Skin of body (tissue), 2 donors: ENCODE measurements around the gene C13orf46. TPM values are rescaled to one million over a fixed set of nuclear protein-coding genes. Genes with fewer than 3 reads are reported as not detected.

Experiments
- DNase-seq: peaks from one replicate; lab custom pipeline; 2025; lab: John Stamatoyannopoulos, UW
- total RNA-seq: library from RNA; depleted of rRNA; stranded (reverse); fragments of >200 nt; gene quantifications from one replicate; pipeline ENCODE4 v1.2.3, GENCODE V29; 2014

The C13orf46 gene
- total RNA-seq, 1 donor from 2014 or later, result under 0.01 TPM

DNA sequence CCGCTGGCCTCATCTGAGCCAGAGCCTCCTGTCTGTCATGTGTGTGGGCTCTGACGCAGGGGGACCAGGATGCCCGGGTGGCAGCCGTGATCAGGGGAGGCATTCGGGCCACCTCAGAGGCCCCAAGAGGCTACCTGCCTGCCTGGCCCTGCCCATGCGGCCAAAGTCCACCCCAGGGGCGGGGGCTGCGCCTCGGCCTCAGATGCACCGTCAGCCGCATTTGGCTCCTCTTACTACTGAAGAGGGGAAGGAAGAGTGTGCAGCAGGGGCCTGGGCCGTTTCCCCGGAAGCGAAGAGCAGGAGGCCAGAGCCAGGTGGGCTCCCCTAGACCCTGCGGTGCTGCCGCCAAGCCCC lies 34.0 kb downstream of the C13orf46 start:
- no peak for DNase-seq

DNA sequence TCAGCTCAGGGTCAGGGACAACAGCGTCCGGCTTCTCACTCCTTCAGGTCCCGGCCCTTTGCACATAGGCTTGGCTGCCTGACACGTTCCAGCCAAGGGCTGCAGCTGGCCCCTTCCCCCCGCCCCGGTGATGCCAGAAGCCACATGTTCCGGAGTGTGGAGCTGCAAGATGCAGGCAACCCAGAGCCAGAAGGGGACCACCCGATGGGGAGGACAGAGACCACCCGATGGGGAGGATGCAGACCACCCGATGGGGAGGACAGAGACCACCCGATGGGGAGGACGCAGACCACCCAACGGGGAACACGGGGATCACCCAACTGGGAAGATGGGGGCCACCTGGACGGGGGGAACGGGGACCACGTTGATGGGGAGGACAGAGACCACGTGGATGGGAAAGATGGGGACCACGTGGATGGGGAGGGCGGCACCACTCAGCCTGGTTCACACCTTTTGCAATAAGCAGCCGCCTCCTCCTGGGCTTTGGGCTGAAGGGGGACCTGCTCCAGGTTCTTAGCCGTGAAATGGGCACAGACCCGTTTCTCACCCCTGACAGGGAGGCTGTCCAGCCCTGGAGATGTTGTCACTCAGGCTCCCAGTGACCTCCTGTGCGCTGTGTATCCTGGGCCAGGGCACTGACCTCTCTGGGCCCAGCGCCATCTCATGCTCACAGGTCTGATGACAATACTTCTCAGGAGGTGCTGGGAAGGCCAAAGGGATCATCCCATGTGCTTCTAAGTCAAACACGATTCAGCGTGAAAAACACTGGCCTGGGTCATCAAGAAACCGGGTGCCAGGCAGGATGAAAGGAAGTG lies 34.5 kb downstream of the C13orf46 start:
- DNase-seq, result no peak

DNA sequence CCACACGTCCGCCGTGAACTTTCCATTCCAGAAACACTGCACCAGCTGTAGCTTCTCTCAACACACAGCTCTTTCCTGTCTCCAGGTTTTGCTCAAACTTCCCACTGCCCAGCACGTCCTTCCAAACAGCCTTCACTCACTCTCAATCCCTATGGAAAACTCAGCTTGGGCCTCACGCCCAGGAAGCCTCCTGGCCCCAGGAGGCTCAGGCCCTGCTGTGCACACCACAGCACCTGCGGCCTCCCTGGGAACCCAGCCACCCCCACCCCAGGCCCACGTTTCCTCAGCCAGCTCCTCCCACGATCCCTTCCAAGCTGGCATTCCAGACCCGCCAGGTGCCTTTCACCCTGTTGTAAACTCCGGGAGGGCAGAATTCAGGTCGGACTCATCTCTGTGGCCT lies 35.2 kb downstream of the C13orf46 start:
- no peak for DNase-seq

DNA sequence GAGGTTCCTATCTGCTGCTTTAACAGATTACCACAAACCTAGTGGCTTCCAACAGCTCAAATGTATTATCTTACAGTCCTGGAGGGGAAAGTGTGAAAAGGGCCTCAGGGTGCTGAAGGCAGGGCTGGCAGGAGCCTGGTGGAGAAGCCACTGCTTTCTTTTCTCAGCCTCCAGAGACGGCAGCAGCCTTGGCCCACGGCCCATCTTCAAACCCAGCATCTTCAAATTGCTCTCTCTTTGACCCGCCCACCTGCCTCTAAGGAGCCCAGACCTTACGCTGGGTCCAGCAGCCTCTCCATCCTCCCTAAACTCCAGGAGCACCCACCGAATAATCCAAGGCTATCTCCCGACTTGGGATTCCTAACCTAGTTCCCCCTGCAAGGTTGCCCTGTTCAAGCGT lies 35.6 kb downstream of the C13orf46 start:
- no peak for DNase-seq

DNA sequence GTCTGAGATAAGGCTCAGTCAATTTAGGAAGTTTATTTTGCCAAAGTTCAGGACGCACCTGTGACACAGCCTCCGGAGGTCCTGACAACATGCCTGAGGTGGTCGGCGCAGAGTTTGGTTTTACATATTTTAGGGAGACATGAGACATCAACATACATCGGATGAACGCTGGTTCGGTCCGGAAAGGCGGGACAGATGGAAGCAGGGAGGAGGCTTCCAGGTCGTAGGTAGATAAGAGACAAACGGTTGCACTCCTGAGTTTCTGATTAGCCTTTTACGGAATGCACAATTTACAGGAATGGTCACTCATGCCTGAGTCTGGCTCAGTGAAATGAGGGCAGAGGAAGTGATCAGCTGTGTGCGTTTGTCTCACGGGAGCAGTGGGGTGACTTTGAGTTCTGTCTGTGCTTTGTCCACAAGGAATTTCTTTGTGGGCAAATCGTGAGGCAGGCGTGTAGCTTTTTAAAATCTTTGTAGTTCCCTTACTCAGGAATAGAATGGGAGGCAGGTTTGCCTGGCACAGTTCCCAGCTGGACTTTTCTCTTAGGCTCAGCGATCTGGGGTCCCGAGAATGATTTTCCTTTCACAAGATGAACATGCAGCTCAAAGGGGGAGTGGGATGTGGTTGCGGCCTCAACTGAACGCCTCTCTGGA lies 36.2 kb downstream of the C13orf46 start:
- DNase-seq, result no peak

DNA sequence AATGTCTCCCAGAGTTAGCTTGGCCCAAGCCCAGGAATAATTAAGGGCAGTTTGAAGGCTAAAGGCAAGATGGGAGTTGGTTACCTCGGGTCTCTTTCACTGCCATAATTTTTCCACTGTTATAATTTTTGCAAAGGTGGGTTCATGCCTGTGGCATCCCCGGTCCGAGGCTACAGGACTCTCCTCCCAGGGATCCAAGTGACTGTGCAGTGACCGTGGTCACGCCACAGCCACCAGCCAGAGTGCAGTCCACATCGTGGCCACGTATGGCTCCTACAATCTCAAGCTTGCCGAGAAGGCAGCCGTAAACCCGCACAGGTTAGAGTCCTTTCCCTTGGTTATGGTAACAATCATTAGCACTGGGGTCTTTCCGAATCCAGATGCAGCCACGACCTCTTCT lies 36.8 kb downstream of the C13orf46 start:
- no peak for DNase-seq

DNA sequence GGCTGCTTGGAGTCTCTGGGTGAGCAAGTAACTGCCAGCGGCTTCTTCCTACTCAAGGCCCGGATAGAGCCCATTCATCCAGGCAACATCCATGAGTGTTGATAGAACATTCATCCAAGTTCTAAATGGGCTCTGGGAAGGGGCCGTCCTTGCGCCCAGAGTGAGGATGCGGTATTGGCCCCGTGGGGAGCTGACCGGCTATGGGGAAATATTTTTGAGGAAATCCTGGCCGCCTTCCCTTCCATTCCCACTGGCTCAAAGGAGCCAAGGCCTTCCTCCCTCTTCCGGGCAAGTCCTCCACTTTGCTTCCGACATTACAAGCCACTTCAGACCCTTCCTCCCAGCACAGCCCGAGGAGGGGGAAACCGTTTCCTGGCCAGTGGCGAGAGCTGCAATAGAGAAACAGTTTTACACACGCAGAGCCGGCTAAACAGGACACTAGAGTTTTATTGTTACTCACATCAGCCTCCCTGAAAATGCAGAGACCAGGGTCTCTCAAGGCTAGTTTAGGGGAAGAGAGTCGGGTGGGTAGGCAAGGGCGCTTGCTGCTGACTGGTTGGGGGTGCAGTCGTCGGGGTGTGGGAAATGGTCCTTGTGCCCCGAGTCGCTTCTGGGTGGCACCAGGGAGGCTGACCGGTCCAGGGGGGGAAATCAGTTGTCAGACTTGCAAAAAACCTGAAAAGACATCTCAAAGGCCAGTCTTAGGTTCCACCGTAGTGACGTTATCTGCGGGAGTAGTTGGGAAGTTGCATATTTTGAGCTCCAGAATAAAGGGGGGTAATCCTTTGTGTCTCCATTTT lies 37.5 kb downstream of the C13orf46 start:
- DNase-seq, result no peak

DNA sequence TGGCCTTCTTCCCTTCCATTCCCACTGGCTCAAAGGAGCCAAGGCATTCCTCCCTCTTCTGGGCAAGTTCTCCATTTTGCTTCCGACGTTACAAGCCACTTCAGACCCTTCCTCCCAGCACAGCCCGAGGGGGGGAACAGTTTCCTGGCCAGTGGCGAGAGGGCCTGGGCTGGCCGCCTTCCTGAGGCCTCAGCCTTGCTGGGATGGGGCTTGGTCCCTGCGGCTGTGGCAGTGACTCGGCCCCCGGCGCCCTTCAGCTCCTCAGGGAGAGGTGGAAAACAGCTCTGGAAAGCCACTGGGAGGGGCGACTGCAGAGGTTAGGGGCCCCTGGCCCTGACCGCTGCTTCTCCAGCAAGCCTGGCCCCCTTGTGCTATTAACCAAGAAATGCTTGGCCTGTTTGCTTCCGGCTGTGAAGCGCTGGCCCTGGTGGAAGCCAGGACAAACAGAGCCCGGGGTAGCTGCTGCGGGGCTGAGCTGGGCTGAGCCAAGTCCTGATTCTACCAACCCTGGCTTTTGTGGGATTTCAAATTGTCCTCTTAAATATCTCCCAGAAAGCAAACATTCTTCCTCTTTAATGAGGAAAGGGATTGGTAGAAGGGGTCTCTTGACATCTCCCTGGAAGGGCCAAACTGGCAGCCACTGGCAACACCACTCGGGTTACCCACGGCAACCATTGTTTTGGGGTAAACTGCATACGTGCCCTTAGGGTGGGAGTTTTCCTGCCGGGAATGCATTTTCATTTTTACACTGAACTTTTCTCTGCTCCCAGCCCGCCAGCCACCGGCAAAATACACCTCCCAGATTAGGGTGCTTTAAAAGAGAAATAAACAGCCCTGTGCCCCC lies 38.7 kb downstream of the C13orf46 start:
- no peak for DNase-seq

DNA sequence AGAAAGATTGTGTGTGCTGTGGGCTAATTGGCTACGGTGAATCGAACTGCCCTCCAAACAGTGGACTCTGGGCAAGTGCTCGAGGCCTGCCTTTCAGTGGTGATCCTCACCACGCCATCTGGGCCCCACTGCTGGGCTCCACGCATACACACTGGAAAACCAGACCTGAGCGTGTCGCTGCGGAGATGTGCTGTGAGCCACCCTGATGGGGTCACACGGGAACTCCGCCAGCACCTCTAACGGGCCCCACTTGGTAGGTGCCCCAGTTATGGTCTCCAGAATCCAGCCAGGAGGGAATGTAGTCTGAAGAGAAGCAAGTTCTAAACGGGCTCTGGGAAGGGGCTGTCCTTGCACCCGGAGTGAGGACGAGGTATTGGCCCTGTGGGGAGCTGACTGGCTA lies 39.3 kb downstream of the C13orf46 start:
- no peak for DNase-seq

DNA sequence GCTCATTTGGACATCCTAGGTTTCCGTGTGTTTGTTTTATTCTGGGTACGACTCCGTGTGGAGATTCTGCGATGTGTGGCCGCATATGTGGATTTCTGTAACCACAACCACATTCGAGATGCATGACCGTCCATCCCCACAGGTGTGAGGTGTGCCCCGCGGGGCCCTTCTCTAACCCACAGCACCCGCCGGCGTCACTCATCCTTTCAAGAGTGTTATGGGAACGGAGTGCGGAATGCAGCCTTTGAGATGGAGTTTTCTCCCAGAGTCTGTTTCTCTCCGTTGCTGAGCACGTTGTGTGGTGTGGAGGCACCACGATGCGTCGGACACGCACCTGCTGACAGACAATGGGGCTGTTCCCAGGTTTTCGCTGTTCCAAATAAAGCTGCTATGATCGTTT lies 40.0 kb downstream of the C13orf46 start:
- no peak for DNase-seq

DNA sequence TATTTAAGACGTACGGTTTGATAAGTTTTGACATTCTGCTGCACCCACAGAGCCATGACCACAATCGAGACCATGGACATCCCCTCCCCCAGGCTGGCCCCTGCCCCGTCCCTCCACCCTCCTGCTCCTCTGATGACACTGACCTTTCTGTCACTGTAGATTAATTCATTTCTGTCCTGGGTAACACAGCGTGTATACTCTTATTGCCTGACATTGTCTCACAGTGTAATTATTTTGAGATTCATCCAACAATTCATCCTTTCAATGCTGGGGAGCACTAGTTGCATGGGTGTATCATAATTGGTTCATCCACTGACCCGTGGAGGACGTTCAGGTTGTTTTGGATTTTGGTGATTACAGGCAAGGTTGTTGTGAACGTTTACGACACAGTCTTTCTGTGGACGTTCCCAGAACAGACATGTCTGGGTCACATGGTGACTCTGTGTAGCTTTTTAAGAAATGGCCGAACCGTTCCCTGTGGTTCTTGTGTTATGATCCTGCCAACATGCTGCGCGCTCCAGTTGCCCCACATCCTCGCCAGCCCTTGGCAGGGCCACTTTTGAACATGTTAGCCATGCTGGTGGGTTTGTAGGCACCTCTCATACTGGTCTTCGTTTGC lies 41.9 kb downstream of the C13orf46 start:
- no peak for DNase-seq

DNA sequence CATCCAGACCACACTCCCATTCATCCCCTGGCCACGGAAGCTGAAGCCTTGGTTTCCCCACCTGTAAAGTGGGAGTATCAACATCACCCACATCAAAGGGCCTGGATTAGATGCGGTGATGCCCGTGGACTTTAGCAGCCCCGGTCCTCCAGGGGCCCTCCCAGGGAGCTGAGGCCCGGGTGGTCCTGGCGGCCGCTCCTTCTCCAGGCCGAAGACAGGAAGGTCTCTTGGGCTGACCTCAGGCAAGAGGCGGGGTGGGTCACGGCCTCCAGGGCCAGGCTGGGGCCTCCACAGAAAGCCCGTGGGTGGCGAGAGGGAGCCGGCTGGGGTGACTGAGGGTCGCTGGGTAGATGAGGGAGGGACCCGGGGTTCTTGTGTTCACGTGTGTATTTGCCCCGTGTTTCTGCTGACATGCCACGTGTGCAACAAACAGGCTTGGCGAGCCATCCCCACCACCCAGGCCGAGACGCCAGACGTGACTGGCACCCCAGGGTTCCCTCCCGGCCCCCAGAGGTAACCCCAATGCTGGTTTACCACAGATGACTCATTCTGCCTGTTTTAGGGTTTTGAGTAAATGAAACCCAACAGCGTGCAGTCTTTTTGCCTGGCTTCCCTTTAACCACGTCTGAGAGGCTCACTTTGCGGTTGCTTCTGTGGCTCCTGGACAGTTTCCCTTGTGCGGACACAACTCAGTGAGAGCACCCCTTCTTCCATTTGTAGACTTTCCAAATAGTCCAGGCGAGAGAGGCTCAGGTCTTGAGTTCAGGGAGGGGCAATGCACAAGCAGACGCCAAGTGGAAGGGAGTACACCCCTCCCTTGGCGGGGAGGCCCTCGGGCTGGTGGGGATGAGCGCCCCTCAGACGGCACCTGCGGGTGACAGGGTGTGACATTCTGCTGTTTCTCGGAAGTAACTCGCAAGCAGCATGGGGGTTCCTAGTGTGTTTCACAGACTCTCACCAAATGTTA lies 42.9 kb downstream of the C13orf46 start:
- DNase-seq, result no peak

DNA sequence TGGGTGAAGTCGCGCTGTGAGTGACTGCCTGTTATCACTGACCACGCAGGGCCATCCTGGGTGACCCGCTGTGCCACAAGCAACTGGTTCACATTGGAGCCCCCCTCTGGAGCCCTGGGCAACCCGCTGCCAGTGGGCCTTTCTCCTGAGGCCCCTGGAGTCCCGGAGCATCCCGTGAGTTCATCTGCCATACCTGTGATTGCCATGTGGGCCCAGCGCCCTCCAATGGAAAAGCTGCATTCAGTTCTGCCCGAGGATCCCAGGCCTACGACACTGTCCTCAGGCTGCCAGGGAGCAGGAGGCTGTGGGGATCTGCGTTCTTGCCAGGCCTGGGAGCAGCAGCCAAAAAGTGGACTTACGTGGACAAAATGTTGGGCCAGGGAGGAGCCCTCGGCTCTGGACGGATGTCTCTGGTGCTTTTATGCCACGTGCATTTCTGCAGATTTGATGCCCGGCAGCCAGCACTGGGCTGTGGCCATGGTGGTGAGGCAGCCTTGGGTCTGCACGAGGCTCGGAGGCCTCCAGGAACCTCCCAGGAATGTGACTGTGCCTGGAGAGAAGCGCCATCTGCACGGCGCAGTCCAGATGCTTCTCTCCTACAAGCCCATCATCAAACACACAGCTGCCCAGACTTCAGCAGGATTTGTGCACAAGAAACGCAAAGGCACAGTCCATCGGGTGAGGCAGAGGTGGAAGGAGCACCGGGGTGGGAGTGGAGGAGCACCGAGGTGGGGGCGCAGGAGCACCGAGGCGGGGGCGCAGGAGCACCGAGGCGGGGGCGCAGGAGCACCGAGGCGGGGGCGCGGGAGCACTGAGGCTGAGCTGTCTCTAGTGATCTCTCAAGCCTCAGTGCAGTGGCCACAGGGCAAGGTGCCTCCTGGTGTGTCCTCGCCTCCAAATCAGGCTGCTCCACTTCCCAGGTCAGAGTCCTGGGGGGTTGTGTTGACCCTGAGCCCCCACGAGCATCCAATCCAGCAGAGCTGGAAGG lies 44.0 kb downstream of the C13orf46 start:
- DNase-seq, result peak; percentile 12

DNA sequence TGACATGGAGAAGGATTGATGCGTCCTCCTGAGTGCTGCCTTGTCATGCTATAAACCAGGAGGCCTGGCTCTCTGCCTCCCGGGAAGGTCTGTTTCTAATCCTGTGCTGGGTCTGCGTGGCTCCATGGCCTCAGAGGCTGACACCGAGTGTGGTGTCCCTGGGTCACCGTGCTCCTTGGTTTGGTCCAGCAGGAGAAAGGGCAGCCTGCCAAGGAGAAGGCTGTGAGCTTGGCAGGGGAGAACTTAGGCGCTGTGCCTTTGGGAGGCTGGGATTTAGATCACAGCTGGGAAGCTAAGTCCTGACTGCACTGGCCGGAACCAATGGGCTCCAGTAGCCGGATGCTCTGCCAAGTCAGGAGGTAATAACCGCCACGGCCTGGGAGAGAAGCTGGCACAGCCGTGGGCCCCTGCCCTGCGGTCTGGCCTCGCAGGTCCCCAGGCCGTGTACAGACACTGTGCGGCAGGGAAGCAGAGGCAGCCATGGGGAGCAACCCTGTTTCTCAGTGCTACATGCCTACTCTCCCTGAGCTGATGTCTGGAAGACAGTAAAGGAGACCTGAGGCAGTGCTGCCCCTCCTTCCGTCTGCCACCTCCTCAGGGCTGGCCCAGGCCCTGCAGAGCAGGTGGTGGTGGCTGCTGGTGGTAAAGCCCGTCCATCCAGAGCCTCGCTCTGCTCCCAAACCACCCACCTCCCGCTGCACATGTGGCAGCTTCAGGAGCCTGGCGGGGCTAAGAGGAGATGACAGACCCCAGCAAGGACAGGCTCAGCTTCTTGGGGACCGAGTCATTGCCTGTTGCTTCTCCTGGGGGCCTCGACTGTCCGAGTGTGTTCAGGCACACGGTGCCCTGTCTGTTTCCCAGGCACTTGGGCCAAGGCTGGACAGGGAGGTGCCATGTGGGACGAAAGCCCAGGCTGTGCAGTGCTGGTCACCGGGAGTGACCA lies 44.9 kb downstream of the C13orf46 start:
- DNase-seq, result peak; percentile 42

DNA sequence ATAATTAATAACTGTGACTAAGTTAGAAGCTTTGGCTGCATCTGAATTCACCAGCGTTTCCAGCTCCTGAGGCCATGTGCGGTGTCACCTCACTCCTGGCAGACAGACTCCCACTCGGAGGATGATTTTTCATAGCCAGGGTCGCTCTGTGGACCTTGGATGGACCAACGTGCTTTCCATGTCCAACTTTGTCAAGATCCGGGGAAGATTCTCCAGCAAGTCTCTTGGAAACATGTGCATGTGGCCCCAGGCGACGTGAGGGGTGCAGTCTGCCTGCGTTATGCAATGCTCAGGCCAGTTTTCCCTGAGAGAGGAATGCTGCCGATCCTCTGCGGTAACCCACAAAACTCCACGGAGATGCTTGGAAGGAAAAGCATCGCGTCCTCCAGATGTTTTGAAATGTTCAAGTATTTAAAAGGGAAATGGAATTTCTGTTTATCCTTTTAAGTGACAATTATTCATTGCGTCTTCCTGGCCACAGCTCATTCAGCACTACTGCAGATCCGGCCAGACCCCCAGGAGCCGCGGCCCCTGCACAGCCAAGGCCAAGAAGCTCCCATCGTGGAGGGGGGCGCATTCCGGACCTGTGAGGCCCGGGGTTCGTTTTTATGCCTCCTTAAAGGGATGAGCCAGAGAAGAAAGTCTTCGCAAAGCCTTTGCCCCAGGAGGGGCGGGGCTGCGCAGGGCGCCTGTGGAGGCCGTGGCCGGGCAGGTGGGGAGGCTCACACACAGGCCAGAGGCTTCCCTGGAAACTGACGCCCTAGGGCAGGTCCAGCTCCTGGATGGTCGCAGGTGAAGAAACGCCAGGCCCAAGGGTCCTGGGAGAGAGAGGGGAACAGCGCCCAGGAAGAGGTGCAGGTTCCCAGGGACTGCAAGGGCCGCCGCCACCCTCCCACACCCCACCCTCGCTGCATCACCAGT lies 46.0 kb downstream of the C13orf46 start:
- DNase-seq, result peak; percentile 84

DNA sequence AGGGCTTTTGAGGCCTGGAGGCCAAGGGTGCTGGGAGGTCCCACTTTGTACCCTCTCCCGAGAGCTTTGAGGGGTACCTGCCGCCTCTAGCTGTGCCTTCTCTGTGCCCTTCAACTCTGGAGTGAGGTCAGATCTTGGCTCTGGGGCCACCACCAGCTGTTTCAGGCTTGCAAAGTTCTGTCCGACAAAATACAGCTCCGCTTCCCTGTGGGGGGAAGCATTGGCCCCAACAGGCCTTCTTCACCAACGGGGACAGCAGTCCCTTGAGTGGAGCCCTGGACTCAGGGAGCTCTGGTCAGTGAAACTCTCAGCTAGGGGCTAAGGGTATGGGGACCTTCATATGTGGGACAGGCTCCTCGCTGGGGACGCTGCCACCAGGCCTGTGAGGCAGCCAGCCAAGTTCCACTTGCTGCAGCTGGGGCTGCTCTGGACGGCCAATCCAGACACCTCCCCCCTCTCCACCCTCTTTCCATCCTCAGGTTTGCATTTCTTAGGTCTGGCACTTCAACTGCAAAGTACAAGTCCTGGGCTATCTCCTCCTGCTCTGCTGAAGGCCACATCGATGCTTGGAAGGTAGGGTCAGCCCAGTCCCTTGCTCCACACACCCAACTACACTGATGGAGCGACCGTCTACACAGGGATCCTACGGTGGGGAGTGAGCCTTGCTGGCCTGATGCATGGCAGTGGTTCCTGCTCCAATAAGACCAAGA lies 46.8 kb downstream of the C13orf46 start:
- DNase-seq, result no peak
